Cardiac muscle cell (in vitro differentiated cells and primary cell): ENCODE results near the gene TLR9. TPM values are rescaled to one million over a fixed set of nuclear protein-coding genes. Genes with fewer than 3 reads are reported as not detected.

Experiments
- DNase-seq, 2 donors: peaks; one replicate each; pipeline versions ENCODE4 v3.0.0 to v3.0.0-alpha.2; 2010 to 2017; ENCODE audit warnings: low read depth in 1 of 2, low spot score in 1 of 2
- H3K27ac ChIP-seq: fragments of 200-600 bp; sonication (generic); 2 replicates; pipeline ENCODE4 v1.5.1; 2016
- H3K27me3 ChIP-seq: fragments of 200-600 bp; sonication (generic); 2 replicates; pipeline ENCODE4 v1.6.0; 2016; ENCODE audit warnings: control low read depth
- H3K36me3 ChIP-seq: fragments of 200-600 bp; sonication (generic); 2 replicates; pipeline ENCODE4 v1.5.1; 2016; ENCODE audit warnings: control low read depth
- H3K4me1 ChIP-seq: fragments of 200-600 bp; sonication (generic); 2 replicates; pipeline ENCODE4 v1.8.1; 2017; ENCODE audit warnings: low read depth, mild to moderate bottlenecking, mixed run types
- H3K4me3 ChIP-seq: fragments of 200-600 bp; sonication (generic); 2 replicates; pipeline ENCODE4 v1.5.1; 2016; ENCODE audit warnings: mild to moderate bottlenecking
- H3K9me3 ChIP-seq: fragments of 200-600 bp; sonication (generic); 2 replicates; pipeline ENCODE4 v1.5.1; 2017; ENCODE audit warnings: low read depth, mild to moderate bottlenecking, control low read depth
- polyA plus RNA-seq: library from polyadenylated mRNA; unstranded; fragments of >200 nt; fragmentation: Nextera tagmentation; extraction: Ambion mirVana; gene quantifications from 2 replicates; pipeline ENCODE4 v1.2.1, GENCODE V29; 2016
- total RNA-seq: library from RNA; depleted of rRNA; stranded (reverse); fragments of >200 nt; gene quantifications from 2 replicates; pipeline ENCODE4 v1.2.3, GENCODE V29; 2016
- TF ChIP-seq, protein P1 (sequence below): IDR thresholded peaks from 2 replicates; pipeline ENCODE4 v1.5.1; 2012; ENCODE audit warnings: low read depth, mild to moderate bottlenecking, low read length

Gene TLR9
- total and polyA plus RNA-seq, 2 experiments from 2014 or later: 0.15 TPM; not detected in 1

DNA sequence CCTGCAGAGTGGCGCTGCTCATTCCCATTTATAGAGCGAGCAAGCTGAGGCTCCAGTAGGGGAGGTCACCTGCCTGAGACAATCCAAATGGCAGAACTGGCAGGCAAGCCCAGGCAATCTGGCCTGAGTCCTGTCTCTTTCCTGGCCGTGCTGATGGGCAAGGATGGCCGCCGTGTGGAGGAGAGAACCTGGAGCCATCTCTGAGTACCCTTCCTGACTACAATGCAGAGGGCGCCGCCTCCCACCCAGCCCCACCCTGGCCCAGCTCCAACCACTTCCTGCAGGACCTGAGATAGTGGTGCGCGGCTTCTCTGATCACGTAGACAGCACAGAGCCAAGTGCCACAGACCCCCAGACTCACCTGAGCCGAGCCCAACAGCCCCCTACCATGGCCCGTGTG is 7.0 kb downstream of the TLR9 start:
- TF ChIP-seq, protein P1, sequence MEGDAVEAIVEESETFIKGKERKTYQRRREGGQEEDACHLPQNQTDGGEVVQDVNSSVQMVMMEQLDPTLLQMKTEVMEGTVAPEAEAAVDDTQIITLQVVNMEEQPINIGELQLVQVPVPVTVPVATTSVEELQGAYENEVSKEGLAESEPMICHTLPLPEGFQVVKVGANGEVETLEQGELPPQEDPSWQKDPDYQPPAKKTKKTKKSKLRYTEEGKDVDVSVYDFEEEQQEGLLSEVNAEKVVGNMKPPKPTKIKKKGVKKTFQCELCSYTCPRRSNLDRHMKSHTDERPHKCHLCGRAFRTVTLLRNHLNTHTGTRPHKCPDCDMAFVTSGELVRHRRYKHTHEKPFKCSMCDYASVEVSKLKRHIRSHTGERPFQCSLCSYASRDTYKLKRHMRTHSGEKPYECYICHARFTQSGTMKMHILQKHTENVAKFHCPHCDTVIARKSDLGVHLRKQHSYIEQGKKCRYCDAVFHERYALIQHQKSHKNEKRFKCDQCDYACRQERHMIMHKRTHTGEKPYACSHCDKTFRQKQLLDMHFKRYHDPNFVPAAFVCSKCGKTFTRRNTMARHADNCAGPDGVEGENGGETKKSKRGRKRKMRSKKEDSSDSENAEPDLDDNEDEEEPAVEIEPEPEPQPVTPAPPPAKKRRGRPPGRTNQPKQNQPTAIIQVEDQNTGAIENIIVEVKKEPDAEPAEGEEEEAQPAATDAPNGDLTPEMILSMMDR: no peak
- Histone ChIP-seq H3K9me3 (no peaks in the 10 kb centered on the region), H3K27ac (no peak overlapping the region), H3K4me3 (no peak overlapping the region), H3K4me1 (peaks cover 5% of the 10 kb centered on the region), H3K36me3 (peaks cover 19% of the 10 kb centered on the region), H3K27me3 (no peaks in the 10 kb centered on the region)
- no peak for DNase-seq

DNA sequence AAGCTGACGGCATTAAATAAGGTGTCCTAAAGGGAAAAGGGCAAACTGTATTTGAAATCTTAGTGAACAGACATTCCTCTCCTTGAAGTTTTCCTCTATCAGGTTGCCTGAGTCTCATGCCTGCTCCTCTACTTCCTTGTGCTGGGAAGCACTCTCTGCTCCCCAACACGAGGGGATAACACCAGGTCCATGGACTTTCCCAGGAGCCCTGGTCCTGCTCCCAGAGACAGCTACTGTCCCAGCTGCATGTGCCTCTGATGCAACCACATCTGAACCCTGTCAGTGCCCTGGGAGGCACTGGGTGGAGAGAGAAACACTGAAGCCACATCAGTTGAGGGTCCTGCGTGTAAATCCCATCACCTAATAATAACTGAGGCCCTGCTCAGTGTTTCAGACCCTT is 7.4 kb downstream of the TLR9 start:
- Histone ChIP-seq H3K27me3 (no peaks in the 10 kb centered on the region), H3K36me3 (peaks cover 24% of the 10 kb centered on the region), H3K4me1 (peaks cover 5% of the 10 kb centered on the region), H3K27ac (no peak overlapping the region), H3K9me3 (no peaks in the 10 kb centered on the region), H3K4me3 (no peak overlapping the region)
- TF ChIP-seq, protein P1: no peak
- DNase-seq: no peak

DNA sequence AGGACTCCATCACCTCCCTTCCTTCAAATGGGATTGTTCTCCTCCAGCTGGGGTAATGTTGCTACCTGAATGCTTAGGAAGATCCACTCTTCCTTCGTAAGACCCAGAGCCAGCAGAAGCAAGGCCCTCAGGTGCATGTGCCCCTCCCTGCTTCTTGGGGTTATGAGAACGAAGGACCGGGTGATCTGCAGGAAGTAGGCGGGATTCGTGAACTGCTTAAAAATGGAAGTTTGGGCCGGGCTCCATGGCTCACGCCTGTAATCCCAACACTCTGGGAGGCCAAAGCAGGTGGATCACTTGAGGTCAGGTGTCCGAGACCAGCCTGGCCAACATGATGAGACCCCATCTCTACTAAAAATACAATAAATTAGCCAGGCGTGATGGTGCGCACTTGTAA is 8.0 kb downstream of the TLR9 start:
- Histone ChIP-seq H3K9me3 (no peaks in the 10 kb centered on the region), H3K4me3 (no peak overlapping the region), H3K27me3 (no peaks in the 10 kb centered on the region), H3K27ac (no peak overlapping the region), H3K36me3 (peaks cover 29% of the 10 kb centered on the region), H3K4me1 (peaks cover 5% of the 10 kb centered on the region)
- TF ChIP-seq, protein P1: no peak
- DNase-seq: no peak

DNA sequence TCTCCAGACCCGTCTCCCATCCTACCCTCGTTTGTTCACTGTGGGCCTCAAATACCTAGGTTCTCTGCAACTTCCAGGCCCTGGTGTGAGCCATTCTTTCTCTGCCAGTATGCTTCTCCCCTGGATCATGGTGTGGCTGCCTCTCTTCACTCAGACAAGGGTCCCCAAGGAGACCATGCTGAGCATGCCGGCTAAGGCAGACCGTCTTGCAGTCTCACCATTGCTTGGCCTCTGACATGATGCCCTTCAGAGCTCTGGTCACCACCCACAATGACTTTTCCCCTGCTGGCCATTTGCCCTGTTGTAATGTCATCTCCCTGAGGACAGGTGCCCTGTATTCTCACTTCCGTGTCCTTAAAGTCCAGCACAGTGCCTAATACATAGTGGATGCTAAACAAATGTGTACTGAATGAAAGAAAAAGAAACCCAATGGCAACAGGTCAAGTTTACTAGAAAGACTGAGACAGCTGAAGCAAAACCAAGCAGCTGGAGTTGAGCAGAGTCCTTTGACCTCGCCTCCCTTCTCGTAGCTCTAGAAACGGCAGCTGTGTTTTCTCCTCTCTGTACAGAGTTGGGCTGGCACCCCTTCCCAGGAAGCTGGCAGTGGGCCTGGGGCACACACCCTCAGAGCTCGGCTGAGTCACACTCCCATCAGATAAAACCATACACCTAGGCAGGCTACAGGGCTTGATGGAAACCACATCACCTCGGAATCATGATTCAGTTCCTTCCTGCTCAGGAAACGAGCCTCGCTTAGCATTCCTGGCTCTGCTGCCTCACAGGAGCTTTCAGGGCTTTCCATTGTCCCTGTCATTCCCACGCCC is 8.6 kb downstream of the TLR9 start:
- peaks cover 34% of the 10 kb centered on the region for H3K36me3 ChIP-seq
- H3K9me3 ChIP-seq: no peaks in the 10 kb centered on the region
- peaks cover 5% of the 10 kb centered on the region for H3K4me1 ChIP-seq
- H3K27ac ChIP-seq: no peak overlapping the region
- TF ChIP-seq, protein P1: no peak
- no peak overlapping the region for H3K4me3 ChIP-seq
- DNase-seq: peak in 1 of 2 donors; percentile 84
- H3K27me3 ChIP-seq: no peaks in the 10 kb centered on the region

DNA sequence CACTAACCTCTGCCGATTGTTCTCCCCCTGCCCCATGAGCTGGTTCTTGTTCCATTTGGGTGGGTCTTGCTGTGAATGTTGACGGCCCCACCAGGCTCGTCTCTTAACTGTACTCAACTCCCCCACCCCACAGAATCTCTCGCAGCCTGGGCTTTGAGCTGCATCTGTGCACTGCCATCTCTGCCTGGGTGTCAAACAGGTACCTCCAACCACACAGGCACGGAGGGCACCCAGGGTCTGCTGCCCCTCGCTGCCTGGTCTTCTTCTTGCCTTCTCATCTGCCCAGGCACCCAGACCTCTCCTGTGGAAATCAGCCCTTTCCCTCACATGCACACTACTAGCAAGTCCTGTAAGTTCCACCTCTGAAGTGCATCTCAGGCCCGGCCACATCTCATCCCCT is 10.1 kb downstream of the TLR9 start:
- H3K27me3 ChIP-seq: no peaks in the 10 kb centered on the region
- no peak for DNase-seq
- TF ChIP-seq, protein P1: no peak
- H3K4me1 ChIP-seq: peaks cover 5% of the 10 kb centered on the region
- H3K27ac ChIP-seq: no peak overlapping the region
- no peak overlapping the region for H3K4me3 ChIP-seq
- no peaks in the 10 kb centered on the region for H3K9me3 ChIP-seq
- peaks cover 48% of the 10 kb centered on the region for H3K36me3 ChIP-seq
